Loucy (cell line): ENCODE data around the gene AFF2.

ENCODE experiments used
- H2AFZ ChIP-seq: fragments of 200-600 bp; sonication (generic); 2 replicates; pipeline ENCODE4 v1.6.0; 2016; ENCODE audit warnings: antibody characterized with exemption, mild to moderate bottlenecking, low read length, moderate library complexity
- H3F3A ChIP-seq: fragments of 200-600 bp; 2 replicates; pipeline ENCODE4 v1.6.0; 2016; ENCODE audit warnings: antibody characterized with exemption, low read depth, mild to moderate bottlenecking
- H3K27me3 ChIP-seq: fragments of 200-600 bp; sonication (generic); 2 replicates; pipeline ENCODE4 v1.6.1; 2014; ENCODE audit warnings: low read length, mild to moderate bottlenecking; ENCODE audit not compliant: insufficient read depth, poor library complexity, severe bottlenecking
- H3K36me3 ChIP-seq: fragments of 200-600 bp; sonication (generic); 2 replicates; pipeline ENCODE4 v1.6.1; 2016; ENCODE audit warnings: low read length; ENCODE audit not compliant: insufficient read depth
- H3K4me1 ChIP-seq: fragments of 200-600 bp; sonication (generic); 2 replicates; pipeline ENCODE4 v1.5.1; 2014; ENCODE audit warnings: low read length, mild to moderate bottlenecking; ENCODE audit not compliant: insufficient read depth, poor library complexity, severe bottlenecking
- H3K4me2 ChIP-seq: fragments of 200-600 bp; sonication (generic); 2 replicates; pipeline ENCODE4 v1.6.0; 2014; ENCODE audit warnings: antibody characterized with exemption, low read length, low read depth, mild to moderate bottlenecking; ENCODE audit not compliant: poor library complexity, severe bottlenecking
- H3K4me3 ChIP-seq: fragments of 200-600 bp; sonication (generic); 2 replicates; pipeline ENCODE4 v1.5.1; 2014; ENCODE audit warnings: low read length, mild to moderate bottlenecking, mixed read lengths; ENCODE audit not compliant: poor library complexity, severe bottlenecking
- H3K79me2 ChIP-seq: fragments of 200-600 bp; sonication (generic); 2 replicates; pipeline ENCODE4 v1.6.1; 2014; ENCODE audit warnings: low read length; ENCODE audit not compliant: insufficient read depth
- H3K9ac ChIP-seq: fragments of 200-600 bp; sonication (generic); 2 replicates; pipeline ENCODE4 v1.6.0; 2014; ENCODE audit warnings: mild to moderate bottlenecking, low read depth, low read length, moderate library complexity; ENCODE audit not compliant: poor library complexity, severe bottlenecking
- H3K9me2 ChIP-seq: fragments of 200-600 bp; sonication (generic); replicated peaks from 2 replicates; pipeline ENCODE4 v1.6.1; 2016; ENCODE audit warnings: low read depth, low read length, mixed read lengths
- H3K9me3 ChIP-seq: fragments of 200-600 bp; sonication (generic); 2 replicates; pipeline ENCODE4 v1.6.1; 2014; ENCODE audit warnings: mild to moderate bottlenecking, antibody characterized with exemption, low read length, low read depth; ENCODE audit not compliant: insufficient read depth
- H4K20me1 ChIP-seq: fragments of 200-600 bp; sonication (generic); 2 replicates; pipeline ENCODE4 v1.6.0; 2014; ENCODE audit warnings: antibody characterized with exemption, low read length, mild to moderate bottlenecking; ENCODE audit not compliant: insufficient read depth, poor library complexity, severe bottlenecking
- EZH2phosphoT487 ChIP-seq: fragments of 200-600 bp; IDR thresholded peaks from 2 replicates; pipeline ENCODE4 v1.6.1; 2018; ENCODE audit warnings: antibody characterized with exemption, mild to moderate bottlenecking, moderate library complexity, borderline replicate concordance
- TF ChIP-seq, protein P1 (sequence below): fragments of 200-600 bp; sonication (generic); conservative IDR thresholded peaks from 2 replicates; pipeline ENCODE4 v1.5.1; 2014; ENCODE audit warnings: mild to moderate bottlenecking, antibody characterized with exemption, low read length

AFF2 gene

DNA sequence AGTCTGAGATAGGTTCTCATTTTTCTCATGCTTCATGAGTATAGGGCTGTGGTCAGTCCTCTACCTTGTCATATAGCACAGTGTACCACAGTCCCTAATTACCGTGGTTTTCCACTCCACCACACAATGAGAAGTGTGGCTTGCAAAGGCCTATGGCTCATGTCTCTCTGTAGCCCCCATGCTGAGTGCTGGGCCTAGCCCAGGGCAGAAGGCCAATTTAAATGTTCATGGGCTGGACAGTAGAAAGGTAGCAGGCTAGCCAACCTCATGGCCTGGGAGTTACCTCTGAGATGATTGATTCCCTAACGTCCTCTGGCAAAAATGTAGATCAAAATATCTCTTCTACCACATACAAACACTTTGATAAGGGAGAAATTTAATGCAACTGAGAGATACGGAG, 222.5 kb downstream of the AFF2 start:
- H3F3A ChIP-seq = no peaks in the 10 kb centered on the region
- H3K9me3 ChIP-seq = no peaks in the 10 kb centered on the region
- H4K20me1 ChIP-seq = no peaks in the 10 kb centered on the region
- H3K27me3 ChIP-seq = no peaks in the 10 kb centered on the region
- no peak overlapping the region for H3K4me3 ChIP-seq
- no peak overlapping the region for H3K9ac ChIP-seq
- no peaks in the 10 kb centered on the region; the same call in 1 of the 2 replicates for H3K36me3 ChIP-seq
- H3K4me1 ChIP-seq = no peaks in the 10 kb centered on the region
- TF ChIP-seq, protein P1, sequence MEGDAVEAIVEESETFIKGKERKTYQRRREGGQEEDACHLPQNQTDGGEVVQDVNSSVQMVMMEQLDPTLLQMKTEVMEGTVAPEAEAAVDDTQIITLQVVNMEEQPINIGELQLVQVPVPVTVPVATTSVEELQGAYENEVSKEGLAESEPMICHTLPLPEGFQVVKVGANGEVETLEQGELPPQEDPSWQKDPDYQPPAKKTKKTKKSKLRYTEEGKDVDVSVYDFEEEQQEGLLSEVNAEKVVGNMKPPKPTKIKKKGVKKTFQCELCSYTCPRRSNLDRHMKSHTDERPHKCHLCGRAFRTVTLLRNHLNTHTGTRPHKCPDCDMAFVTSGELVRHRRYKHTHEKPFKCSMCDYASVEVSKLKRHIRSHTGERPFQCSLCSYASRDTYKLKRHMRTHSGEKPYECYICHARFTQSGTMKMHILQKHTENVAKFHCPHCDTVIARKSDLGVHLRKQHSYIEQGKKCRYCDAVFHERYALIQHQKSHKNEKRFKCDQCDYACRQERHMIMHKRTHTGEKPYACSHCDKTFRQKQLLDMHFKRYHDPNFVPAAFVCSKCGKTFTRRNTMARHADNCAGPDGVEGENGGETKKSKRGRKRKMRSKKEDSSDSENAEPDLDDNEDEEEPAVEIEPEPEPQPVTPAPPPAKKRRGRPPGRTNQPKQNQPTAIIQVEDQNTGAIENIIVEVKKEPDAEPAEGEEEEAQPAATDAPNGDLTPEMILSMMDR = no peak
- no peak for TF ChIP-seq EZH2phosphoT487
- no peaks in the 10 kb centered on the region for H3K9me2 ChIP-seq
- no peak overlapping the region for H2AFZ ChIP-seq
- no peak overlapping the region for H3K4me2 ChIP-seq
- H3K79me2 ChIP-seq = no peaks in the 10 kb centered on the region

DNA sequence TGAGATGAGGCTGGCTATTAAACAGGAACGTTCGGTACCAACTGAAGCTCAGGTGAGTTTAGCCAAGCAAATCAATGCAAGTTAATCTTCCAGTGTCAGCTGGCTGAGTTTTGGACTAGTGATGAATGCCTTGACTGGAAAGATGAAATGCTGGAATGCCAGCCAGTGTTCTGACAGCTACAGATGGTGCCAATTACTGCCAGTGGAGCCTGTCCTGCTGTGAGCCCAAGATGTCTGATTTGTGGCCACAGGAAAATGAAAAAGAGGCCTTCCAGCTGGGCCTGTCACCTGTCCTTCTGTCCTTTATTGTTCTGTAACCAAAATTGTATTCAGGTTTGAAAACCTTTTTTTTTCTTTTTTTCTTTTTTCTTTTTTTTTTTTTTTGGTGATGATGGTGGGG, 223.1 kb downstream of the AFF2 start:
- no peaks in the 10 kb centered on the region for H4K20me1 ChIP-seq
- no peak overlapping the region for H3K4me2 ChIP-seq
- TF ChIP-seq EZH2phosphoT487 = no peak
- TF ChIP-seq, protein P1 = no peak
- no peaks in the 10 kb centered on the region for H3K9me3 ChIP-seq
- no peak overlapping the region for H3K4me3 ChIP-seq
- H2AFZ ChIP-seq = no peak overlapping the region
- no peaks in the 10 kb centered on the region for H3F3A ChIP-seq
- no peaks in the 10 kb centered on the region for H3K4me1 ChIP-seq
- H3K79me2 ChIP-seq = no peaks in the 10 kb centered on the region
- no peaks in the 10 kb centered on the region; the same call in 1 of the 2 replicates for H3K36me3 ChIP-seq
- no peak overlapping the region for H3K9ac ChIP-seq
- H3K9me2 ChIP-seq = no peaks in the 10 kb centered on the region
- no peaks in the 10 kb centered on the region for H3K27me3 ChIP-seq

DNA sequence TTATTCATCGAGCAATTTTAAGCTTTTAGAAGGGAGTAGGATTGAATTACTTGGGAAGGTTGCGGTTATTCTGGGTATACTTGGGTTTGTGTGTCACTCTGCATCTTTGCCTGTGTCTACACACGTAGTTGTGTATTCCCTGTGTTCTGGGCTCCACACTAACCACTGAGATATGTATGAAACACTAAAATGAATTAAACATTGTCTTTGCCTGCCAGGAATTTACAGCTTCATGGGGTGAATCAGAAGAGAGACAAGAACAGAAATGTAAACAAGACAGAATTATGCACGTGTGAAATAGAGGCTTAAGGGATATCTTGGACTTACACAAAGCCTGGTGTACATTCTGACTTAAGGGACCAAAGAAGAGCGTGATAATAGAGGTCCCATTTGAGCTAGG, 228.5 kb downstream of the AFF2 start:
- Histone ChIP-seq H3K4me2 (no peak overlapping the region), H3K4me3 (no peak overlapping the region), H3K4me1 (peaks cover 11% of the 10 kb centered on the region)

DNA sequence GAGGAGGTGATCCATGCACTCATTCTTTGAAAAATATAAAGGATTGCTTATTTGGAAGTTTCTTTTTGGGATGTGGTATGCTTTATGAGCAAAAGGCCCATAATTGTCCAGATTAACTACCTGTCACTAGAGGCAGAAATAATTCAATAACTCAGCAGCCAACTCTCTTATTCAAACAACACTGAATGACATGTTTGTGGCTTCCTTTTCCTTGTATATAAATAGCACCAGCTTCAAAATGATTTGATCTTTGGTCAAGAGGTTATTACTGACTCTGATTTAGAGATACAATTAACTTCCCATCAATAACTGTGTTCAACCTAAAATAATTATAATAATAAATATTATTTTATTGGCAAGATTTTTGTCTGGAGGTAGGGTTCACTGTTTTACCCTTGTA, 232.3 kb downstream of the AFF2 start:
- H3F3A ChIP-seq = no peaks in the 10 kb centered on the region

More for the DNA sequence above, 228.5 kb downstream of the AFF2 start:
- H2AFZ ChIP-seq = no peak overlapping the region
- H3K36me3 ChIP-seq = peaks cover 6% of the 10 kb centered on the region; the same call in 1 of the 2 replicates
- no peak overlapping the region for H3K9ac ChIP-seq
- no peak for TF ChIP-seq EZH2phosphoT487
- H3F3A ChIP-seq = no peaks in the 10 kb centered on the region
- H4K20me1 ChIP-seq = no peaks in the 10 kb centered on the region
- no peaks in the 10 kb centered on the region for H3K9me2 ChIP-seq
- no peaks in the 10 kb centered on the region for H3K9me3 ChIP-seq
- H3K79me2 ChIP-seq = no peaks in the 10 kb centered on the region
- no peaks in the 10 kb centered on the region for H3K27me3 ChIP-seq

More for the DNA sequence above, 232.3 kb downstream of the AFF2 start:
- Histone ChIP-seq H2AFZ (no peak overlapping the region), H3K79me2 (no peaks in the 10 kb centered on the region), H3K4me1 (peaks cover 11% of the 10 kb centered on the region), H3K36me3 (peaks cover 6% of the 10 kb centered on the region; the same call in 1 of the 2 replicates), H3K9me3 (no peaks in the 10 kb centered on the region), H3K27me3 (no peaks in the 10 kb centered on the region), H3K9ac (no peak overlapping the region), H3K4me3 (no peak overlapping the region), H3K9me2 (no peaks in the 10 kb centered on the region), H3K4me2 (no peak overlapping the region), H4K20me1 (no peaks in the 10 kb centered on the region)
- no peak for TF ChIP-seq EZH2phosphoT487
- TF ChIP-seq, protein P1 = no peak
